Panc1 (cell line): ENCODE measurements around the gene ZDHHC8. TPM values are rescaled to one million over a fixed set of nuclear protein-coding genes. Genes with fewer than 3 reads are reported as not detected.

Experiments
- ATAC-seq: fragments of 200-7000 bp; cut with Tn5 transposase; 2 replicates; pipeline ENCODE4 v1.9.1; 2020; ENCODE audit warnings: mild to moderate bottlenecking, moderate library complexity
- BruUV-seq: library from RNA; stranded (reverse); fragments of 400-500 nt; replicated peaks from 2 replicates; lab custom pipeline; 2021; lab: Mats Ljungman, UMichigan
- CTCF ChIA-PET: fragments of 300-600 bp; sonication (Branson Sonifier 250); formaldehyde crosslinking; loops from one replicate; lab custom pipeline; 2022; ENCODE audit warnings: antibody characterized with exemption; lab: Charles Lee
- POLR2A ChIA-PET: fragments of 300-600 bp; sonication (Branson Sonifier 250); formaldehyde crosslinking; loops from one replicate; lab custom pipeline; 2022; ENCODE audit warnings: antibody characterized with exemption; lab: Charles Lee
- DNase-seq: peaks from one replicate; pipeline ENCODE4 v3.0.0-alpha.2; 2010; ENCODE audit warnings: low read depth, low spot score
- H3K27ac ChIP-seq: 2 replicates; pipeline ENCODE4 v1.5.1; 2011; ENCODE audit warnings: mild to moderate bottlenecking, low read length, inconsistent platforms
- H3K27me3 ChIP-seq: fragments of 200-500 bp; sonication (Bioruptor generic); 2 replicates; pipeline ENCODE4 v1.6.0; 2014; ENCODE audit warnings: low read length, inconsistent platforms; ENCODE audit not compliant: control insufficient read depth, insufficient read depth
- H3K36me3 ChIP-seq: fragments of 200-500 bp; sonication (Bioruptor generic); 2 replicates; pipeline ENCODE4 v1.5.1; 2014; ENCODE audit warnings: inconsistent platforms, mild to moderate bottlenecking, low read length, moderate library complexity; ENCODE audit not compliant: control insufficient read depth, insufficient read depth
- H3K4me1 ChIP-seq: 2 replicates; pipeline ENCODE4 v1.5.1; 2011; ENCODE audit warnings: inconsistent platforms, mild to moderate bottlenecking, low read length, moderate library complexity; ENCODE audit not compliant: control insufficient read depth, insufficient read depth
- H3K4me3 ChIP-seq, 2 experiments: 2 replicates each; pipeline ENCODE4 v1.5.1; 2011 to 2012; ENCODE audit warnings: low read depth in 2 of 2, low read length in 2 of 2, mild to moderate bottlenecking in 2 of 2, inconsistent platforms in 1 of 2, moderate library complexity in 1 of 2
- H3K9me3 ChIP-seq: fragments of 200-500 bp; sonication (Bioruptor generic); 2 replicates; pipeline ENCODE4 v1.5.1; 2014; ENCODE audit warnings: low read depth, mild to moderate bottlenecking, inconsistent platforms, low read length, moderate library complexity; ENCODE audit not compliant: control insufficient read depth, insufficient read depth
- POLR2AphosphoS5 ChIP-seq: IDR thresholded peaks from 2 replicates; pipeline ENCODE4 v1.6.1; 2012; ENCODE audit warnings: mild to moderate bottlenecking, low read depth, low read length, moderate library complexity
- SIN3A ChIP-seq: IDR thresholded peaks from 2 replicates; pipeline ENCODE4 v1.6.1; 2012; ENCODE audit warnings: low read depth, mild to moderate bottlenecking, low read length, moderate library complexity, borderline replicate concordance; ENCODE audit not compliant: insufficient read depth
- TCF7L2 ChIP-seq: IDR thresholded peaks from 2 replicates; pipeline ENCODE4 v1.6.1; 2011; ENCODE audit warnings: mild to moderate bottlenecking, low read depth, low read length, inconsistent platforms
- in situ Hi-C: cut with HindIII; loops from 2 replicates; pipeline ENCODE4 v1.10.0; 2016; ENCODE audit warnings: low sequenced_read_pairs, low pct_unique_long_range_greater_than_20kb
- intact Hi-C: fragments of 100-400 bp; cut with micrococcal nuclease; formaldehyde crosslinking; loops from one replicate; pipeline ENCODE4 v1.10.0; 2022; ENCODE audit not compliant: unreplicated experiment
- total RNA-seq: library from RNA; stranded (reverse); gene quantifications from one replicate; pipeline ENCODE4 v1.2.1, GENCODE V29; 2021; ENCODE audit not compliant: unreplicated experiment
- TF ChIP-seq, protein P1 (sequence below): fragments of 450-650 bp; IDR thresholded peaks from 2 replicates; pipeline ENCODE4 v1.5.1; 2017; ENCODE audit warnings: mild to moderate bottlenecking
- TF ChIP-seq, protein P2 (sequence below), 2 experiments: IDR thresholded peaks; 2 replicates each; pipeline ENCODE4 v1.6.1; 2011 to 2012; ENCODE audit warnings: low read depth in 2 of 2, control low read depth in 1 of 2, low read length in 1 of 2, mild to moderate bottlenecking in 1 of 2, moderate library complexity in 1 of 2; ENCODE audit not compliant: insufficient read depth in 1 of 2

The ZDHHC8 gene
- total RNA-seq, 1 experiment from 2014 or later, result 79.0 TPM

DNA sequence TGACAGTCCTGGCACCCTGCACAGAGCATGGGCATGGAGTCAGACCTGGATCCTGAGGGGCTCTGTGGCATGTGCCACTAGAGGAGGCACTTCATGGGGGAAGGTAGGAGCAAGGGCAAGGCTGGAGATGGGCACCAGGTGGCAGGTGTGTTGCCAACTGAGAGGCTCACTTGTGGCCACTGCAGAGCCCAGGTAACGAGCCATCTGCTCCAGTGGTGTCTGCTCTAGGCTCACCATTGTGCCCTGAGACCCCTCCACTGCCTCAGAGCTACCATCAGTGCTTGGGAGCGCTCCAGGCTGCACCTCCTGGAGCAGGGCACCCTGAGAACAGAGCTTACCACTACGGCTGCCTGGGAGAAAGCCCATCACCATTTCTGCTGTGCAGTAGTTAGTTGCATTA lies 1.3 kb upstream of the ZDHHC8 start:
- no TSS peak for BruUV-seq
- Histone ChIP-seq H3K27ac (no peak overlapping the region), H3K27me3 (no peaks in the 10 kb centered on the region), H3K9me3 (no peaks in the 10 kb centered on the region), H3K4me3 (no peak overlapping the region), H3K36me3 (peaks cover 2% of the 10 kb centered on the region; the same call in 1 of the 2 replicates), H3K4me1 (no peaks in the 10 kb centered on the region; the same call in 1 of the 2 replicates)
- DNase-seq (no peak), ATAC-seq (no peak; the same call in 1 of the 2 replicates)
- TF ChIP-seq, protein P1, sequence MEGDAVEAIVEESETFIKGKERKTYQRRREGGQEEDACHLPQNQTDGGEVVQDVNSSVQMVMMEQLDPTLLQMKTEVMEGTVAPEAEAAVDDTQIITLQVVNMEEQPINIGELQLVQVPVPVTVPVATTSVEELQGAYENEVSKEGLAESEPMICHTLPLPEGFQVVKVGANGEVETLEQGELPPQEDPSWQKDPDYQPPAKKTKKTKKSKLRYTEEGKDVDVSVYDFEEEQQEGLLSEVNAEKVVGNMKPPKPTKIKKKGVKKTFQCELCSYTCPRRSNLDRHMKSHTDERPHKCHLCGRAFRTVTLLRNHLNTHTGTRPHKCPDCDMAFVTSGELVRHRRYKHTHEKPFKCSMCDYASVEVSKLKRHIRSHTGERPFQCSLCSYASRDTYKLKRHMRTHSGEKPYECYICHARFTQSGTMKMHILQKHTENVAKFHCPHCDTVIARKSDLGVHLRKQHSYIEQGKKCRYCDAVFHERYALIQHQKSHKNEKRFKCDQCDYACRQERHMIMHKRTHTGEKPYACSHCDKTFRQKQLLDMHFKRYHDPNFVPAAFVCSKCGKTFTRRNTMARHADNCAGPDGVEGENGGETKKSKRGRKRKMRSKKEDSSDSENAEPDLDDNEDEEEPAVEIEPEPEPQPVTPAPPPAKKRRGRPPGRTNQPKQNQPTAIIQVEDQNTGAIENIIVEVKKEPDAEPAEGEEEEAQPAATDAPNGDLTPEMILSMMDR, result no peak
- TF ChIP-seq, protein P2, sequence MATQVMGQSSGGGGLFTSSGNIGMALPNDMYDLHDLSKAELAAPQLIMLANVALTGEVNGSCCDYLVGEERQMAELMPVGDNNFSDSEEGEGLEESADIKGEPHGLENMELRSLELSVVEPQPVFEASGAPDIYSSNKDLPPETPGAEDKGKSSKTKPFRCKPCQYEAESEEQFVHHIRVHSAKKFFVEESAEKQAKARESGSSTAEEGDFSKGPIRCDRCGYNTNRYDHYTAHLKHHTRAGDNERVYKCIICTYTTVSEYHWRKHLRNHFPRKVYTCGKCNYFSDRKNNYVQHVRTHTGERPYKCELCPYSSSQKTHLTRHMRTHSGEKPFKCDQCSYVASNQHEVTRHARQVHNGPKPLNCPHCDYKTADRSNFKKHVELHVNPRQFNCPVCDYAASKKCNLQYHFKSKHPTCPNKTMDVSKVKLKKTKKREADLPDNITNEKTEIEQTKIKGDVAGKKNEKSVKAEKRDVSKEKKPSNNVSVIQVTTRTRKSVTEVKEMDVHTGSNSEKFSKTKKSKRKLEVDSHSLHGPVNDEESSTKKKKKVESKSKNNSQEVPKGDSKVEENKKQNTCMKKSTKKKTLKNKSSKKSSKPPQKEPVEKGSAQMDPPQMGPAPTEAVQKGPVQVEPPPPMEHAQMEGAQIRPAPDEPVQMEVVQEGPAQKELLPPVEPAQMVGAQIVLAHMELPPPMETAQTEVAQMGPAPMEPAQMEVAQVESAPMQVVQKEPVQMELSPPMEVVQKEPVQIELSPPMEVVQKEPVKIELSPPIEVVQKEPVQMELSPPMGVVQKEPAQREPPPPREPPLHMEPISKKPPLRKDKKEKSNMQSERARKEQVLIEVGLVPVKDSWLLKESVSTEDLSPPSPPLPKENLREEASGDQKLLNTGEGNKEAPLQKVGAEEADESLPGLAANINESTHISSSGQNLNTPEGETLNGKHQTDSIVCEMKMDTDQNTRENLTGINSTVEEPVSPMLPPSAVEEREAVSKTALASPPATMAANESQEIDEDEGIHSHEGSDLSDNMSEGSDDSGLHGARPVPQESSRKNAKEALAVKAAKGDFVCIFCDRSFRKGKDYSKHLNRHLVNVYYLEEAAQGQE (IDR thresholded peaks at IDR 0.05; ENCODE audit: insufficient read depth in 1 of 2, low read depth in 2 of 2, low read length in 1 of 2), result no peak
- TF ChIP-seq TCF7L2, result no peak
- no peak for TF ChIP-seq SIN3A
- TF ChIP-seq POLR2AphosphoS5, result no peak
- POLR2A ChIA-PET, result no interaction called here
- CTCF ChIA-PET, result no interaction called here
- intact Hi-C loops, result no loop called here
- in situ Hi-C loops, result no loop called here

DNA sequence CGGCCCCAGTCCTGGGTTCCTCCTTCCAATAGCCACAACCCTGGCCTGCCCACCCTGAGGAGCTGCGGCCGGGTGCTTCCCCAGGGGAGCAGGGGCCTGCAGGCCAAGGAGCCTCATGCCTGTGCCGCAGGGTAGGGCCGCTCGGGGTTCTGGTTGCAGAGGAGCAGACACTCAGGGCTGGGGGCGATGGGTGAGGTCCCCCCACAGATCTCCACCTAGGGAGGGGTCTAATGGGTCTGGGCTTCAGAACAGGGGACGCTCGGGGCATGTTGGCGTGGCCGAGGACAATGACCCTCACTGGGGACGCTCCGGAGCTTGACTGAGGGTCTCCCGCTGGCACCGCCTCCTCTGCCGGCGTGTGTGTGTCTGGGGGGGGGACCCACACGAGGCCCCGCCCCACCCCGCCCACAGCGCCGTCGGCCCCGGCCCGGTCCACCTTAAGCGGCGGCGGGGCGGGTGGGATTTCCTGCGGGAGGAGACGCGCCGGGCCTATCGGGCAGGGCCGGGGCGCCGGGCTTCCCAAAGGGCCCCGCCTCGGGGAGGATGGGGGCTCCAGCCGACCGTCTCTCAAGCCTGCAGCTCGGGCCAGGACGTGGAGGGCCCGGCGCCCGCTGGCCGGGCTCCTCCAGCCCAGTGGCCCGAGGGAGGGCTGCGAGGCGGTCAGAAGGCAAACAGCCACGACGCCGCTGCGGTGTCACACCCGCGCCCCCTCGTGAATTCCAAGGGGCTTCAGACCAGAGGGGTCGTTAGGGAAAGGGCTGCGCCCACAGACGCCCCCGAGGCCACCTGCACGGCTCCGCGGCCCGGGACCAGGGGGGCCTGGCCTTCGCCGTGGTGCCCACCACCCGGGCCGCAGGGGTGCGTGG lies 640 bp upstream of the ZDHHC8 start:
- in situ Hi-C loops (no loop called here), intact Hi-C loops (no loop called here)
- Histone ChIP-seq H3K36me3 (peaks cover 2% of the 10 kb centered on the region; the same call in 1 of the 2 replicates), H3K4me3 (peak overlapping the region; percentile 62 to 63), H3K4me1 (no peaks in the 10 kb centered on the region; the same call in 1 of the 2 replicates), H3K27ac (peak overlapping the region; percentile 63; the same call in 1 of the 2 replicates), H3K9me3 (no peaks in the 10 kb centered on the region), H3K27me3 (no peaks in the 10 kb centered on the region)
- no peak for TF ChIP-seq TCF7L2
- TF ChIP-seq, protein P1, result no peak
- TF ChIP-seq POLR2AphosphoS5, result no peak
- no peak for TF ChIP-seq SIN3A
- TF ChIP-seq, protein P2 (IDR thresholded peaks at IDR 0.05; ENCODE audit: insufficient read depth in 1 of 2, low read depth in 2 of 2, low read length in 1 of 2), result no peak
- ATAC-seq (peak; percentile 87), DNase-seq (no peak)
- ChIA-PET POLR2A (no interaction called here), CTCF (no interaction called here)
- no TSS peak for BruUV-seq
